Stimulated activated CD4-positive, alpha-beta T cell treated with anti-CD3 and anti-CD28 coated beads, Interleukin-2, amount 100 ng/mL, for 4 hours (primary cell): ENCODE data around the gene CABLES2.

Source experiments
- DNase-seq: peaks from one replicate; pipeline ENCODE4 v3.0.0-alpha.2; 2020; ENCODE audit warnings: low read depth

CABLES2 gene, protein sequence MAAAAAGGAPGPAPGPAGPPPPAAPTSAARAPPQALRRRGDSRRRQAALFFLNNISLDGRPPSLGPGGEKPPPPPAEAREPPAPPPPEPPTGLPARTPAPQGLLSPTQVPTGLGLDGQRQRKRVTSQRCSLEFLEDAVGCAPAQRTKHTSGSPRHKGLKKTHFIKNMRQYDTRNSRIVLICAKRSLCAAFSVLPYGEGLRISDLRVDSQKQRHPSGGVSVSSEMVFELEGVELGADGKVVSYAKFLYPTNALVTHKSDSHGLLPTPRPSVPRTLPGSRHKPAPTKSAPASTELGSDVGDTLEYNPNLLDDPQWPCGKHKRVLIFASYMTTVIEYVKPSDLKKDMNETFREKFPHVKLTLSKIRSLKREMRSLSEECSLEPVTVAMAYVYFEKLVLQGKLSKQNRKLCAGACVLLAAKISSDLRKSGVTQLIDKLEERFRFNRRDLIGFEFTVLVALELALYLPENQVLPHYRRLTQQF

DNA sequence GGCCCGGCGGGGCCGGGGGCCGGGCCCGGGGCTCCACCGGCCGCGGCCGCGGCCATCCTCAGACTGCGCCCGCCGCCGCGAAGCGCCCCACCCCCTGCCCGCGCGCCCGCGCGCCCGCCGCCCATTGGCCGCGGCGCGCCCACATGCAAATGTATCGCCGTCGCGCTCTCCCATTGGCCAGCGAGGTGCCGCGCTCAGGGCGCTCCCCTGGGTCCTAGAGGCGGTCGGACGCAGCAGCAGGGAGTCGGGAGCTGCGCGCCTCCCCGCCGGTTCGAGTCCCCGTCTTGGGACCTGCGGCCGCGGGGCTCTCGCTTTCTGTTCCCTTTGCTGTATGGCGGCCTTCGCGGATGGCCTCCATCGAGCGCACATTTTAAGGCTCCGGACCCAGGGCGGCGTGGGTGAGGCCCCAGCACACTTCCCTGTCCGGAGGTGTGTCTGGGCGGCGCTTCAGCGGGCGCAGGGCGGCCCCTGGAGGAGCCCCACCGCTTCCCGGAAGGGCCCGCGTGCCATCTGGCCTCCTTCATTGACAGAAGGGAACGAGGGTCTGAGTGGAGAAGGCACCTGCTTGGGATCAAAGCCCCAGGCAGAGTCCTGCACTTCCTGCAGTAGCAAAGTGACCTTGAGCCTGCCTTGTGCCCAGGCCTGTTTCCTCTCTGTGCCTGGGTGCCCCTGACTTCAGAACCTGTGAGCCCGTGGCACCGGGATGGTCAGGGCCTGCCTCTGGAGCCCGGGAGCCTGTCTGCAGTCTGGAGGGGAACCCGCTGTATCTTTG, at the start of gene CABLES2:
Gene CABLES2 (minus strand): TSS at position 65 of the 772 bp plus-strand sequence. CDS start 9 bp downstream, at position 56.
- DNase-seq: peak; percentile 87

GRCh38 chr20:62455929-62456328, 48.8 kb upstream of the CABLES2 start:
- DNase-seq: no peak

DNA sequence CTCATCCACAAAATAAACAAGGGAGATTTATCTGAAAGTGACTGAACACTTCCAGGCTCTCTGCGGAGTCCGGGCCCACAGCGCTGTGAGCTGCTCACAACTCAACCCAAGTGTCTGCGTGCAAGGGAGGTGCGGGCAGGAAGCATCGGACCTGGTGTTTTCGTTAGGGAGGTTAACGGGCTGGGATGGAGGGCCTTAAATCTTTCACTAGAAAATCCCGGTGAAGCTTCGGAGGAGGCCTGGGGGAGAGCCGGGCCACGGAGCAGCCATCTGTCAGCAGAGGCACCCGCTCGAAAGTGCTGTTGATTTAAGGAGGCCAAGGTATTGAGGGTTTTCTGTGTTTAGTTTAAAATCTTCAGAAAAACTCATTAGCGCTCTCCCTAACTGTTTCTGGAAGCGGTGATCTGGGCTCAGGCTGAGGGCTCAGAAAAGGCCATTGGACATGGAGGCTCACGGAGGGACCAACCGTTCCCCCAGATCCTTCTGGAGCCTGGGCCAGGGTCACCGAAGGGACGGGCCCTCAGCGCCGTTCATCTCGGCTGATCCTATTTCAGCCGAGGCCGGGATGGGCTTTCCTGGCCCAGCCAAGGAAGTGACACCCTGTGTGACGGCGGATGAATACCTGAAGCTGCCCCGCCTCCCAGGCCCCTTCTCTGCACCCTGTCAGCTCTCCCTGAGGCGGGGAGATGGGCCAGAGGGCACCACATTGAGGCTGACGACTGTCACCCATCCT, 48.0 kb upstream of the CABLES2 start:
- DNase-seq: no peak

- DNase-seq: no peak
These were observed 46.2 kb upstream of the CABLES2 start for GRCh38 chr20:62453186-62453808.

GRCh38 chr20:62452475-62453095, 45.5 kb upstream of the CABLES2 start:
- no peak for DNase-seq

DNA sequence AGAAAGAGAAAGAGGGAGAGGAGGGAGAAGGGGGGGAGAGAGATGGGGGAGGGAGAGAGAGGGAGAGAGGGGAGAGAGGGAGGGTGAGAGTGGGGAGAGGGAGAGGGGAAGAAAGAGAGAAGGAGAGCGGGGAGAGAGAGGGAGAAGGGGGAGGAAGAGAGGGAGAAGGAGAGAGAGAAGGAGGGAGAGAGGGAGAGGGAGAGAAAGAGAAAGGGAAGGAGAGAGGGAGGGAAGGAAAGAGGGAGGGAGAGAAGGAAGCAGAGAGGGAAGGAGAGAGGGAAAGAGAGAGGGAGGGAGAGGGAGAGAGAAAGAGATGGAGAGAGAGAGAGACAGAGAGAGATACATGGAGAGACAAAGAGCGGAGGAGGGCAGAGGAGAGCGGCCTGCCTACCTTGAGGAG, 44.9 kb upstream of the CABLES2 start:
- no peak for DNase-seq

- no peak for DNase-seq
These were observed 44.2 kb upstream of the CABLES2 start for GRCh38 chr20:62451156-62451767.

- DNase-seq: no peak
These were observed 43.0 kb upstream of the CABLES2 start for GRCh38 chr20:62449951-62450691.

DNA sequence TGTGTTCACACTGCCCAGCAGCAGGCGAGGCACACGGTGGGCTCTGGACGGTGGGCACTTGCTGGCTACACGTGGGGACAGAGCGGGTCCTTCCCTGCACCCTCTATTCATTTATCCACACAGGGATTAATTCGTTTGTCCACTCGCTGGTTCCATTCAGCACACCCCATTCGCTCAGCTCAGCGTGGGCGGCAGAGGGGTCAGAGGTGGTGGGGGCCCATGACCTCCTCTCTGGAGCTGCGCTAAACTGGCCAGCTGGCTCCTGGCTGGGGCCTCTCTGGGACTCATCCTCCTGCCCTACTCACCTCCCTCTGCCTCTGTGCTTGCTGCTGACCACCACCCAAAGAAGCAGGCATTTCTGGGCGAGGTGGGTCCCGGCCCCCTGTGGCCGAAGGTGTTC, 41.7 kb upstream of the CABLES2 start:
- no peak for DNase-seq

DNA sequence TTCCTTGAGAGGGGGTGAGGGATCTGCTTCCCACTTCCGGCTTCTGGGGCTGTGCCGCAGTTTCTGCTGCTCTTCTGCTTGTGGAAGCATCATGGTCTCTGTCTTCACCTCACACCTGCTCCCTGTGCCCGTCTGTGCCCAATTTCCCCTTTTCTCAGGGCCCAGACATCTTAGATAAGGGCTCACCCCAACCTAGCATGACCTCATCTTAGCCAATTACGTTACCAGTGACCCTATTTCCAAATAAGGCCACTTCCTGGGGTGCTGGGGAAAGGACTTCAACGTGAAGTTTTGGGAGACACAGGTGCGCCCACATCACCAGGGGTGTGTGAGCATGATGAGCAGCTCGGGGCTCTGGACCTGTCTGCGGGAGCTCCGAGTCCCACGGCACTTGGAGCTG, 41.0 kb upstream of the CABLES2 start:
- DNase-seq: no peak

DNA sequence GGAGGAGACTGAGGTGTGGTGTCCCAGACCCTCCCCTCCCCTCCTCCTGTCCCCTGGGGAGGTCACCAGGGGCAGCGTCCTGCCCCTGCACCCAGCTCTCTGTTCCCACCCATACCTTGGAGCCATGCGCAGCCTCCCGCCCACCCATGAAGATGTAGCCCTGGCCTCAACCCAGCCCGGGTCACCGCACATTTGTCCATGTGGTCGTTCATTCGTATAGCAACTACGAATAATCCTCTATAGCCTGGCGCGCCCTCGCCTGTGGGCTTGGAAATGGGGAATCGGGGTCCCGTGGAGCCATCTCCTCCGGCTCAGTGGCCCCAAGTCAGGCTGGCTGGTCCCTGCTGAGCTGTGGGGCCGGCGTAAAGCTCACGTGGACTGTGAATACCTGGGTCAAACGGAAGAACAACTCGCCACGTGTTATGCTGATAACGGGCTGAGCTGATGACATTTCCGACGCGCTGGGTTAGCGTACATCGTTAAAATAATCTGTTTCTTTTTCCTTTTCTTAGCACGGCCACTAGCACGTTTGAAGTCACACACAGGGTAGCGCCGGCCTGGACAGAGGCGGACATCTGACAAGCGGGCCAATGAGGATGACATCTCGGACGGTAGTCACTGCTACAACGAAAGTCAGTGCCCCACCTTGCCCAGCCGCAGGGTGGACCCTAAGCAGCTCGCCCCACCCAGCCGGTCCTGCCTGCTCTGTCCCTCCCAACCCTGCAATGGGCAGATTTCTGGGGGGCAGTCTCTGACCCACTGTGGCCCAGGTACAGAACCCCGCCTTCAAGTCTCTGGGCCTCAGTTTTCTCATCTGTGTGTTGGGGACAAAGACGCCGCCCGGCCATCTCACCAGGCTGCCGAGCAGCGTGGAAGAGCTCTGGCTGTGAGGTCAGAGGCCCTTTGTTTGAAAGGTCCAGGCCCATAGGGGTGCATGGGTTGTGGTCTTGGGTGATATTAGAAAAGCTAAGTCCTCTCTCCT, 40.1 kb upstream of the CABLES2 start:
- no peak for DNase-seq

DNA sequence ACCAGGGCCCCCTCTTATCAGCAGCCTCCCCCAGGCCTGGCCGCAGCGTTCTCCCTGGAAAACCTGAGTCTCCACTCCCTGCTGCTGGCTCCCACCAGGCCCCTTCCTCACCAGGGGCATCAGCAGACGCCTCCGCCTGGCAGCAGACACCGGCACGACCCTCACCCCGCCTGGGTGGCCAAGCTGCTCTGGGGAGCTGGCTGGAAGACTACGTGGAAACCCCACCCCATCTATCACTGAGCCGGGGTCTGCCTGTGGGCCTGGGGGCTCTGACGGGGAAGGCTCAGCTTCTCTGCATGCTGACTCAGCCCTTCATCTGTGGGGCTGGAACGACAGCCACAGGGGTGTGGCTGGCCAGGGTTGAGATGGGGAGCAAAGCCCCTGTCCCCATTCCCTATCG, 39.4 kb upstream of the CABLES2 start:
- no peak for DNase-seq

- no peak for DNase-seq
These were observed 38.7 kb upstream of the CABLES2 start for GRCh38 chr20:62445553-62446340.

DNA sequence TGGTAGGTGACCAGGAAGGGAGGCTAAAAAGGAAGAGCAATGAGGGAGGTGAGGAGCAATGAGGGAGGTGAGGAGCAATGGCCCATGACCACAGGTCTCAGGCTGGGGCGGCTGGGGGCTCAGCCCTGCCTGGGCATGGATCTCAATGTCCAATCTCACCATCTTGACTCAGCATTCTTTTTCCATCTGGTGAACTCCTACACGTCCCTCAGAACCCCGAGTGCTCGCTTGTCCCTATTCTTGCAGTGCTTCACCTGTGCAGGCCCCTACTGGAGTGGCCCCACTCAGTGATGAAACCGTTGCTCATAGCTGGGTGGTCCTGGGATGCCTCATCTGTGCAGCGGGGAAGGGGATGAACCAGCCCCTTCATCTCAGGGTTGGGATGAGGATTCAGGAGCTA, 37.2 kb upstream of the CABLES2 start:
- DNase-seq: no peak

- DNase-seq: no peak
These were observed 35.0 kb upstream of the CABLES2 start for GRCh38 chr20:62441987-62442539.

GRCh38 chr20:62439218-62439617, 32.1 kb upstream of the CABLES2 start:
- no peak for DNase-seq

DNA sequence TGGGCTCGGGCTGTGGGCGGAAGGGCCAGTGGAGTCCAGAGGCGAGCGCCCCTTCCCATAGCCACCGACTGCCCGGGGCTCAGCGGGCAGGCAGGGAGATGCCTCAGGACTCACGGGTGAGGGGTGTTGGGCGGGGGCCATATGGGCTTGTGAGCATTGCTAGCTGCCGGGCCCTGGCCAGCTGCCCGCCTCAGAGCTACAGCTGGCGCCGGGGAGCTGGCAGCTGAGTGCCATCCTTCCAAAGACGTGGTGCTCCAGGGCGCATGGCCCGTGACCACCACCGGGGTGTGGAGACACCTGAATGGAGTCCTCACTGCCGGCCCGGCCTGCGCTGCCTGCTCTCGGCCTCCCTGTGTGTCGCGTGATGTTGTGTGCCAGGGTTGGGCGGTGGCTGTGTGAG, 30.8 kb upstream of the CABLES2 start:
- no peak for DNase-seq

DNA sequence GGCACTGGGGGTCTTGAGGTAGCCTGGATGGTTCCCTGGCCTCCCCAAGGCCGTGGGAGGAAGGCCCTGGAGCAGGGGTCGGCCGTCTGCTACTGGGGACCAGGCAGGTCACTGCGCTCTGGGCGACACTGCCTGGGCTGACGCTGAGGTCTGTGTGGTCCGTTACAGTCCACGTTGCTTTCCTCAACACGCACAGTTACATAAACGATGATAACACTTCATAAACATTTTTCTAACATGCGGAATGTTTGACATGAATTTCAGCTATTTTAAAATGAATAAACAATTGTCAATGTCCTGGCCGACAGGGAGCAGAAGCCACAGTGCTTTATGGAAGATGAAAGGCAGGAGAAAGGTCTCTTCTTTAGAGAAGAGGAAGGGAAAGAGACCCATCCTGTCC, 30.4 kb upstream of the CABLES2 start:
- DNase-seq: no peak
